ENCODE measurements around the gene GRIA1.

GRIA1 gene

GRCh38 chr5:153483482-153483881 lies 7.0 kb upstream of the GRIA1 start:
- no peak overlapping the region for H3K4me3 Mint-ChIP-seq
- H3K27ac Mint-ChIP-seq, result no peak overlapping the region
- H3K27me3 Mint-ChIP-seq (ENCODE audit: low read depth), result no peaks in the 10 kb centered on the region
- H3K4me1 Mint-ChIP-seq (ENCODE audit: low read depth), result no peaks in the 10 kb centered on the region
- no peaks in the 10 kb centered on the region for H3K9me3 Mint-ChIP-seq
- no peaks in the 10 kb centered on the region for H3K36me3 Mint-ChIP-seq (ENCODE audit: low read depth)

GRCh38 chr5:153485641-153486040 lies 4.8 kb upstream of the GRIA1 start:
- Mint-ChIP-seq H3K9me3 (no peaks in the 10 kb centered on the region), H3K4me3 (no peak overlapping the region), H3K36me3 (ENCODE audit: low read depth) (no peaks in the 10 kb centered on the region), H3K27me3 (ENCODE audit: low read depth) (peaks cover 10% of the 10 kb centered on the region), H3K4me1 (ENCODE audit: low read depth) (no peaks in the 10 kb centered on the region), H3K27ac (no peak overlapping the region)

- H3K36me3 Mint-ChIP-seq (ENCODE audit: low read depth), result no peaks in the 10 kb centered on the region
- H3K9me3 Mint-ChIP-seq, result no peaks in the 10 kb centered on the region
- H3K27me3 Mint-ChIP-seq (ENCODE audit: low read depth), result peaks cover 21% of the 10 kb centered on the region
- H3K4me1 Mint-ChIP-seq (ENCODE audit: low read depth), result no peaks in the 10 kb centered on the region
- H3K4me3 Mint-ChIP-seq, result no peak overlapping the region
- no peak overlapping the region for H3K27ac Mint-ChIP-seq
Measured at GRCh38 chr5:153486771-153487170, 3.7 kb upstream of the GRIA1 start.

GRCh38 chr5:153489611-153490010 lies 859 bp upstream of the GRIA1 start:
- Mint-ChIP-seq H3K36me3 (ENCODE audit: low read depth) (no peaks in the 10 kb centered on the region), H3K27me3 (ENCODE audit: low read depth) (peaks cover 32% of the 10 kb centered on the region), H3K4me1 (ENCODE audit: low read depth) (no peaks in the 10 kb centered on the region), H3K27ac (no peak overlapping the region), H3K9me3 (no peaks in the 10 kb centered on the region), H3K4me3 (no peak overlapping the region)

GRCh38 chr5:153491038-153491744 lies 721 bp downstream of the GRIA1 start:
- Mint-ChIP-seq H3K9me3 (no peaks in the 10 kb centered on the region), H3K4me1 (ENCODE audit: low read depth) (no peaks in the 10 kb centered on the region), H3K27ac (no peak overlapping the region)

GRCh38 chr5:153491856-153492255 lies 1.4 kb downstream of the GRIA1 start:
- H3K4me1 Mint-ChIP-seq (ENCODE audit: low read depth), result no peaks in the 10 kb centered on the region
- peaks cover 32% of the 10 kb centered on the region for H3K27me3 Mint-ChIP-seq (ENCODE audit: low read depth)
- H3K9me3 Mint-ChIP-seq, result no peaks in the 10 kb centered on the region

More at GRCh38 chr5:153491038-153491744, 721 bp downstream of the GRIA1 start:
- peaks cover 32% of the 10 kb centered on the region for H3K27me3 Mint-ChIP-seq (ENCODE audit: low read depth)
- no peaks in the 10 kb centered on the region for H3K36me3 Mint-ChIP-seq (ENCODE audit: low read depth)
- no peak overlapping the region for H3K4me3 Mint-ChIP-seq

GRCh38 chr5:153496835-153497234 lies 6.4 kb downstream of the GRIA1 start:
- peaks cover 10% of the 10 kb centered on the region for H3K27me3 Mint-ChIP-seq (ENCODE audit: low read depth)
- H3K4me3 Mint-ChIP-seq, result no peak overlapping the region
- no peaks in the 10 kb centered on the region for H3K4me1 Mint-ChIP-seq (ENCODE audit: low read depth)
- no peaks in the 10 kb centered on the region for H3K36me3 Mint-ChIP-seq (ENCODE audit: low read depth)
- no peak overlapping the region for H3K27ac Mint-ChIP-seq
- H3K9me3 Mint-ChIP-seq, result no peaks in the 10 kb centered on the region

More at GRCh38 chr5:153491856-153492255, 1.4 kb downstream of the GRIA1 start:
- H3K4me3 Mint-ChIP-seq, result no peak overlapping the region
- no peak overlapping the region for H3K27ac Mint-ChIP-seq
- no peaks in the 10 kb centered on the region for H3K36me3 Mint-ChIP-seq (ENCODE audit: low read depth)

GRCh38 chr5:153498516-153498915 lies 8.0 kb downstream of the GRIA1 start:
- Mint-ChIP-seq H3K4me1 (ENCODE audit: low read depth) (no peaks in the 10 kb centered on the region), H3K27me3 (ENCODE audit: low read depth) (no peaks in the 10 kb centered on the region), H3K4me3 (no peak overlapping the region), H3K36me3 (ENCODE audit: low read depth) (no peaks in the 10 kb centered on the region), H3K27ac (no peak overlapping the region), H3K9me3 (no peaks in the 10 kb centered on the region)

- no peak overlapping the region for H3K4me3 Mint-ChIP-seq
- H3K9me3 Mint-ChIP-seq, result no peaks in the 10 kb centered on the region
- H3K27ac Mint-ChIP-seq, result no peak overlapping the region
- no peaks in the 10 kb centered on the region for H3K4me1 Mint-ChIP-seq (ENCODE audit: low read depth)
- H3K36me3 Mint-ChIP-seq (ENCODE audit: low read depth), result no peaks in the 10 kb centered on the region
- H3K27me3 Mint-ChIP-seq (ENCODE audit: low read depth), result no peaks in the 10 kb centered on the region
Measured at GRCh38 chr5:153500178-153500577, 9.7 kb downstream of the GRIA1 start.

- Mint-ChIP-seq H3K4me3 (no peak overlapping the region), H3K36me3 (ENCODE audit: low read depth) (no peaks in the 10 kb centered on the region), H3K4me1 (ENCODE audit: low read depth) (no peaks in the 10 kb centered on the region), H3K9me3 (no peaks in the 10 kb centered on the region), H3K27ac (no peak overlapping the region), H3K27me3 (ENCODE audit: low read depth) (no peaks in the 10 kb centered on the region)
Measured at GRCh38 chr5:153504726-153505125, 14.3 kb downstream of the GRIA1 start.

GRCh38 chr5:153508700-153509099 lies 18.2 kb downstream of the GRIA1 start:
- H3K4me3 Mint-ChIP-seq, result no peak overlapping the region
- H3K27ac Mint-ChIP-seq, result no peak overlapping the region
- H3K36me3 Mint-ChIP-seq (ENCODE audit: low read depth), result no peaks in the 10 kb centered on the region
- H3K27me3 Mint-ChIP-seq (ENCODE audit: low read depth), result no peaks in the 10 kb centered on the region
- H3K9me3 Mint-ChIP-seq, result peaks cover 5% of the 10 kb centered on the region
- H3K4me1 Mint-ChIP-seq (ENCODE audit: low read depth), result no peaks in the 10 kb centered on the region

- H3K4me3 Mint-ChIP-seq, result no peak overlapping the region
- no peaks in the 10 kb centered on the region for H3K27me3 Mint-ChIP-seq (ENCODE audit: low read depth)
- H3K27ac Mint-ChIP-seq, result no peak overlapping the region
- H3K9me3 Mint-ChIP-seq, result peaks cover 5% of the 10 kb centered on the region
- no peaks in the 10 kb centered on the region for H3K4me1 Mint-ChIP-seq (ENCODE audit: low read depth)
- no peaks in the 10 kb centered on the region for H3K36me3 Mint-ChIP-seq (ENCODE audit: low read depth)
Measured at GRCh38 chr5:153511622-153512021, 21.2 kb downstream of the GRIA1 start.

GRCh38 chr5:153513156-153513555 lies 22.7 kb downstream of the GRIA1 start:
- H3K36me3 Mint-ChIP-seq (ENCODE audit: low read depth), result no peaks in the 10 kb centered on the region
- no peak overlapping the region for H3K27ac Mint-ChIP-seq
- H3K4me3 Mint-ChIP-seq, result no peak overlapping the region
- H3K4me1 Mint-ChIP-seq (ENCODE audit: low read depth), result no peaks in the 10 kb centered on the region
- H3K9me3 Mint-ChIP-seq, result peaks cover 5% of the 10 kb centered on the region
- no peaks in the 10 kb centered on the region for H3K27me3 Mint-ChIP-seq (ENCODE audit: low read depth)

- H3K27ac Mint-ChIP-seq, result no peak overlapping the region
- no peaks in the 10 kb centered on the region for H3K4me1 Mint-ChIP-seq (ENCODE audit: low read depth)
- H3K27me3 Mint-ChIP-seq (ENCODE audit: low read depth), result no peaks in the 10 kb centered on the region
- H3K9me3 Mint-ChIP-seq, result peaks cover 5% of the 10 kb centered on the region
- no peaks in the 10 kb centered on the region for H3K36me3 Mint-ChIP-seq (ENCODE audit: low read depth)
- no peak overlapping the region for H3K4me3 Mint-ChIP-seq
Measured at GRCh38 chr5:153515301-153515700, 24.8 kb downstream of the GRIA1 start.

GRCh38 chr5:153516504-153517240 lies 26.2 kb downstream of the GRIA1 start:
- H3K4me3 Mint-ChIP-seq, result no peak overlapping the region
- H3K9me3 Mint-ChIP-seq, result peaks cover 5% of the 10 kb centered on the region
- no peaks in the 10 kb centered on the region for H3K36me3 Mint-ChIP-seq (ENCODE audit: low read depth)
- no peak overlapping the region for H3K27ac Mint-ChIP-seq
- H3K4me1 Mint-ChIP-seq (ENCODE audit: low read depth), result no peaks in the 10 kb centered on the region
- H3K27me3 Mint-ChIP-seq (ENCODE audit: low read depth), result no peaks in the 10 kb centered on the region

Measured in T-helper 1 cell treated with Interleukin-12 subunit alpha and Interleukin-12 subunit beta and Interleukin-4 antibody, amounts not matched to agents 30 μg/mL and 1 μg/mL, for 36 hours (primary cell).